Astrocyte of the hippocampus (primary cell): ENCODE data around the gene TMEM11.
A peak's percentile ranks its signal among the peaks of the same experiment; 100 is the strongest.
"Not testable (repeated sequence)": the region's sequence is repeated elsewhere in the genome, so short reads cannot be mapped to it uniquely, and the experiment has no call there.

ENCODE experiments used
- DNase-seq: peaks from one replicate; pipeline ENCODE4 v3.0.0; 2011; ENCODE audit warnings: low read depth, low spot score

TMEM11 gene

GRCh38 chr17:21242780-21243515 lies 29.0 kb upstream of the TMEM11 start:
- no peak for DNase-seq

DNA sequence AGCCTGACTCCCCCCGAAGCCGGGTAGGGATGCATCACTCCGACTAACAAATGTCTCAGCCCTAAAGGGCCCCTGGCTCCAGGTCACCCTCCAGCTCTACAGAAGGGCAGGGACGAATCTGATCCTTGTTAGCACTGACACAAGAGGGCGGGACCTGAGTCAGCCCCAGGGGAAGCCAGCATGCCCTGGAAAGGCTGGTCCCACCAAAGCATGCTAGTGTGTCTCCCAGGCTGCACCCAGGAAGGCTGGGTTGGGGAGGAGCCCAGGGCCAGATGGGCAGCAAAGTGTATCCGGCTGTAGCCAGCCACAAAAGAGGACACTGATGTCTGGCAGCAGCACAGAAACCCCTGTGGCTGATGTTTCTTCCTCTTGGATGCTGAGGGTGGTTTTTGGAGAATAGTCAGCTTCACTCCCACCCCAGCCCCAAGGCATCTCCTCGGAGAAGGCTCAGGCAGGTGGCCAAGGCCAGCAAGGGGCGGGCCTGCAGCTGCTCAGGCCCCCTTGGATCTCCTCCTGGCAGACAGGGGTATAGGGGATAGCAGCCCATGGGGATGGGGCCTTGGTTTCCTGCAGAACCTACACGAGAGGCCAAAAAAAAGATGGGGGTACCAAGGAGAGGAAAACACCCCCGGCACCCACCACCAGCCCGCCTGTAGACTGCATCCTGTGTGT lies 28.2 kb upstream of the TMEM11 start:
- no peak for DNase-seq

- DNase-seq: no peak
Observed at GRCh38 chr17:21241564-21241963, 27.6 kb upstream of the TMEM11 start.

- DNase-seq: no peak
Observed at GRCh38 chr17:21240369-21241055, 26.6 kb upstream of the TMEM11 start.

- peak; percentile 42 for DNase-seq
Observed at GRCh38 chr17:21239680-21240368, 25.9 kb upstream of the TMEM11 start.

- DNase-seq: no peak
Observed at GRCh38 chr17:21235921-21236320, 22.0 kb upstream of the TMEM11 start.

- DNase-seq: no peak
Observed at GRCh38 chr17:21233581-21234347, 19.8 kb upstream of the TMEM11 start.

DNA sequence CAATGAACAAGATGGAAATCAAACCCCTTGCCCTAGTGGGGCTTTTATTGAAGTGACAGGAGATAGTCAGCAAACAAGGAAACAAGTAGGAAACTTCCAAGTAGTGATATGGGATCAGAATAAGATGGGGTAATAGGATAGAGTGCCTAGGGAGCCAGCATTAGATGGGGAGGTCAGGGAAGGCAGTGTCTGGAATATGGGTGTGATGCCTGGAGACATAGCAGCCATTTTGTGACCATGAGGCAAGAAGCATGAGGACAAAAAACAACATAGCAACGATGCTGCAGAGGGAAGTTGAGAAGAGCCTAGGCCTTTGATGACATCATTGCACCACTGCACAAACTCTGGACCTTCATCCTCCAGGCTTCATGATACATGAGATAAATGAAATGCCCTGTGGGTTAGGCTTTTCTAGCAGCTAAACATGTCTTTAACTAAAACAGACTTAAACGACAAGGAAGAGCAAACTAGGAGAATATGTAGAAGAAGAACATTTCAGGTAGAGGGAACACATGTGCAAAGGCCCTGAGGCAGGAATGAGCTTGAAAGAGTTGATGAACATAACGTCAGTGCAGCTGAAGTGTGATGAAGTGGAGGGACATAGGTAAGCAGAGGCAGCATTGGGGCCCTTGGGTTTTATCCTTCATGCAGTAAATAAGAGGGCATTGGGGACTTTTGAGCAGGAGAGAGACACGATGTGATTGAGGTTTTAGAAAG lies 18.2 kb upstream of the TMEM11 start:
- no peak for DNase-seq

DNA sequence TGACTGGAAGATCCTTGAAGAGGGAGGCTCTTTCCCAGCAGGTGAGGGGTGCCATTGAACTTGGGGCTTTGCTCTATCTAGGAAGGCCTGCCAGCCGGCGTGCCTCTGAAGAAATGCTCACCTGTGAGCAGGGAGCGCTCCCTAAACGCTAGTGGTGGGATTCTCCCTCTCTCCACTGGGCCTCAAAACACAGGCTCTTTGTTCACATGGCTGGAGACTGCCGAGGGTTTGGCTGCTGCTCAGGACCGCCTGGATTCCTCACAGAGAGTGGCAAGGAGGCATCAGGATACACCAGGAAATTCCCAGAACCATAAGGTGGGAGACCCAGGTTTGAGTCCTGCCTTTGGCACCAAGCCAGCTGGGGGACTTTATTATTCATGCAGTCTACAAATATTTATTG lies 17.6 kb upstream of the TMEM11 start:
- DNase-seq: no peak

DNA sequence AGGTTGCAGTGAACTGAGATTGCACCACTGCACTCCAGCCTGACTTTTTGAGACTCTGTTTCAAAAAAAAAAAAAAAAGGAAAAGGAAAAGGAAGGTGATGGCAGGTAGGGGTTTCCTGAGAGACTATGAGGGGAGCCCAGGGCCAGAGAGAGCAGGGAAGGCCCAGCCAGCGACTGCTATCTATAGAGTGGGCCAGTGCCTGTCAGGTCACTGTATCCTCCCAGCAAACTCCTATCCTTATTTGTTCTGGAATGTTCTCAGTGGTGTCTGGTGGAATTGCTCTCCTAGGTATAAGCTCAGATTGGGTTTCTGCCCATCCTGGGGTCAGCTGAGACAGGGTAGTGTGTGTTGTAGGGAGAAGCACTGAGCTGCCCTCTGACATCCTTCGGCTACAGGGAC lies 14.9 kb upstream of the TMEM11 start:
- DNase-seq: no peak

DNA sequence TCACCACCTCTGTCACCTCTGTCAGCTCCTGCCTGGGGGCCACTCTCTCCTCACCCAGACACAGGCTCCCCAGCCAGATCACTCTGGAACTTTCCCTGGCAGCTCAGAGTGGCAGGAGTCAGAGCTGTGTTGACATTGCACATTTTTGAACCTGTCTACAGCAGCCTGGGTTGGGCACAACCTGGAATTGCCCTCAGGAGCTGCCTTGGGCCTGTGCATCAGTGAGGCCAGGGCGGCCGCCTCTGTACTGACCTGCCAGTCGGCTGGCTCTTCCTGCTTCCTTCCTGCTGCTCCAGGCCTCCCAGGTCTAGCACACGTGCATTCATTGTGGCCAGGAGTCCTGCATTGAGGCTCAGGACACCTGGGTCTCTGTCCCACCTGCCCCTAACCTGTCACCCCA lies 14.2 kb upstream of the TMEM11 start:
- DNase-seq: no peak

DNA sequence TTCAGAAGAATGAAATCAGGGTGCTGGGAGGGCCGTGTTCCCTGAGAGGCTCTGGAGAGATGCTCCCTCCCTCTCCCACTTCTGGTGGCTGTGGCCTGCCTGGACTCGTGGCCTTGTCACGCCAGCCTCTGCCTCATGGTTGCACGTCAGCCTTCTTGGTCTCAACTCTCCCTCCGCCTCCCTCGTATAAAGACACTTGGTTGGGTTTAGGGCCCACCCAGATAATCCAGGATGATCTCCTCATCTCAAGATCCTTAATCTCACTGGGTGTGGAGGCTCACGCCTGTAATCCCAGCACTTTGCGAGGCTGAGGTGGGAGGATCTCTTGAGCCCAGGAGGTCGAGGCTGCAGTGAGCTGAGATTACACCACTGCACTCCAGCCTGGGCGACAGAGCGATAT lies 13.3 kb upstream of the TMEM11 start:
- DNase-seq: not testable (repeated sequence)

DNA sequence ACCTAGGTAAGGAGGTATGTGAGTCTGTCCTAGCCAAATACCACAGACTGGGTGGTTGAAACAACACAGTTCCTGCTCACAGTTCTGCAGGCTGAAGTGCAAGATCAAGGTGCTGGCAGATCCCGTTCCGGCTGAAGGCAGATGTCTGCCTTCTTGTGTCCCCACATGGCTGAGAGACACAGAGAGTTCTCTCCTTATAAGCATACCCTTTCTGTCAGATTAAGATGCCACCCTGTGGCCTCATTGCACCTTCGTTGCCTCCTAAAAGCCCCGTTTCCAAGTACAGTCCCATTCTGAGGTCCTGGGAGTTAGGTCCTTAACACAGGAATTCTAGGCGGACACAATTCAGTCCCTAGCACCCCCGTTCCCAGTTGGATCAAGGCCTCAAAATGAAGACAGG lies 9.1 kb upstream of the TMEM11 start:
- DNase-seq: no peak

GRCh38 chr17:21218831-21219380 lies 4.9 kb upstream of the TMEM11 start:
- DNase-seq: no peak

DNA sequence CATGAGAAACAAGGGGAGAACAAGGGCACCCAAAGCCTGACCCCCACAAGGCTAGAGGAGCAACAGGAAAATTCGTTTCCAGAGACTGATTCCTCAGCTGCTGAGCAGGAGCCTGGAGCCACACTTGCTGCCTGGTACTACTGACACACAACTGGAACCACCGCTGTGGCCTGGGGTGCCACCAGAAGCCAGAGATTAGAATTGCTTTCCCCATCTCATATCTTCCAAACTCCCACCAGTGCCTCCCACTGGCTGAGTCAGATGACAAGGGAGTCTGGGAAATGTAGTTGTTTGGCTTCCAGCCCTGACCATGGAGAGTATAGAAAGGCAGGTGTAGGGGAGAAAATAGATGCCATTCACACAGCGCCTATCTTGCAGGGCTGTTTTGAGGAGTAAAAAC lies 4.1 kb upstream of the TMEM11 start:
- DNase-seq: no peak

DNA sequence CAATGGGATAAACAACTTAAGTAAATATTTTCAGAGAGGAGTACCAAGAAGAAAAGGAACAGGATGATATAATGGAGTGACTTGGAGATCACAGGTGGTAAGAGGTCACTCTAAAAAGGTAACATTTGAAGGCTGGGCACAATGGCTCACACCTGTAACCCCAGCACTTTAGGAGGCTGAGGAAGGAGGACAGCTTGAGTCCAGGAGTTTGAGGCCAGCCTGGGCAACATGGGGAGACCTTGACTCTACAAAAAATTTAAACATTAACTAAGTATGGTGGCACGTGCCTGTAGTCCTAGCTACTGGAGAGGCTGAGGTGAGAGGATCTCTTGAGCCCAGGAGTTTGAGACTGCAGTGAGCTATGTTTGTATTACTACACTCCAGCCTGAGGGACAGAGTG lies 3.4 kb upstream of the TMEM11 start:
- DNase-seq: no peak

DNA sequence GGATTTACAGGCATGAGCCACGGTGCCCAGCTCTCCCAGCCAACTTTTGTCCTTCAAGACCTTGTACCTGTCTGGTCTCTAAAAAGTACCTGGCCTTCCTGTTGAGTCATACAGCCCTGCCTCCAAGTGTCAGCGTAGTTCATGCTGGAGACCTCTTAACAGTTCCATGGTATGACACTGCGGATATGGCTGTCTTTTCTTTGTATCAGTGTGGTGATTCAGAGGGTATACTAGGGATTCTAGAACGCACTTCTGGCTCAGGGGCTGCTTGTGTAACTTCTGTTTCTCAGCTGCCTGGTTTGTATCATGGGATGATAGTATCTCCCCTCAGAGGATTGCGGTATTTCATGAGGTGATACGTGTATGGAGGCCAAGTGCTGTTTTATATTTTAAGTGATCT lies 2.0 kb upstream of the TMEM11 start:
- peak; percentile 22 for DNase-seq

DNA sequence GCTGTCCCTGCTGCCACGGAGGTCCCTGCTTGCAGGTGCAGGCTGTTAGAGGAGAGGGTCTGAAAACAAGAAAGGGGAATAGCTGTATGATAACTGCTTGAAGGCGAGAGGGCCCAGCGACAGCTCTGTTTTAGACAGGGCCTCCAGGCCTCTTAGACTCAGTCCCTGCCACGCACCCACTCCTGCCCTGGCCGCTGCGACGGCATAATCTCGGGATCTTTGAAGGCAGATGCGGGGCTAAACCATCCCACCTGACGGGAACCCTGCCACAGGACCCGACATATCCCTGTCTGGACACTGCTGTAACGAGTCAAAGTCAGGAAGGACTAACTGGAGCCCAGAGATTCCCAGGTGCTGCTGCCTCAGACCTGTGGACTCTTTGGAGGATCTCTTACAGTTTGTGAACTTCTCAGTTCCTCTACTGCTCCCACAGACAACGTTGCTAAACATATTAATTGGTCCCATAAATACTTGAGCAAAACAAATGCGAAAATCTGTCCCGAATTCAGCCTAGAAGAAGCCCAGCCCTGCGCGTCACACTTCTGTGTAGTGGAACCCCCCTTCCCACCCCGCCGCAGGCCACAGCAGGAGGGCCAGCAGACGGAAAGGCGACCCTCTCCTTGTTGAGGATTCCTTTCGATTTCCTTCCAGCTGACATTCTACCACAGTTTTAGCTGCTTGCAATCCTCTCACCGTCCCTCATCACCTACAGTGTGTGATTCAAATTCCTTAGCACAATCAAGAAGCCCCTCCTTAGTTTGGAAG lies 998 bp upstream of the TMEM11 start:
- DNase-seq: peak; percentile 52

GRCh38 chr17:21213638-21214014 lies 335 bp downstream of the TMEM11 start:
- DNase-seq: peak; percentile 65
